Erythroblast (primary cell): ENCODE measurements around the gene RPL10.

Experiments
- DNase-seq, 2 experiments: peaks; one replicate each; lab custom pipeline; 2025; lab: John Stamatoyannopoulos, UW
- GATA1 ChIP-seq: IDR thresholded peaks from 2 replicates; pipeline ENCODE4 v1.6.1; 2011; ENCODE audit warnings: low read depth, mild to moderate bottlenecking, control low read depth, low read length, moderate library complexity
- POLR2A ChIP-seq: IDR thresholded peaks from 2 replicates; pipeline ENCODE4 v1.6.1; 2011; ENCODE audit warnings: mild to moderate bottlenecking, low read length

The RPL10 gene

GRCh38 chrX:154397888-154398667, at the start of gene RPL10:
Gene RPL10 (plus strand): TSS chrX:154398377. CDS start chrX:154398520, 143 bp downstream.
- TF ChIP-seq POLR2A = peak; percentile 100
- TF ChIP-seq GATA1 = no peak
- DNase-seq = peak; percentile 96 to 97

GRCh38 chrX:154348646-154349358, 49.4 kb upstream of the RPL10 start:
- DNase-seq = no peak
- no peak for TF ChIP-seq GATA1
- TF ChIP-seq POLR2A = no peak

GRCh38 chrX:154349359-154349935, 48.7 kb upstream of the RPL10 start:
- no peak for TF ChIP-seq GATA1
- no peak for TF ChIP-seq POLR2A

GRCh38 chrX:154349979-154350378, 48.2 kb upstream of the RPL10 start:
- DNase-seq = no peak

More at GRCh38 chrX:154349359-154349935, 48.7 kb upstream of the RPL10 start:
- no peak for DNase-seq

GRCh38 chrX:154350429-154351182, 47.6 kb upstream of the RPL10 start:
- DNase-seq = no peak
- TF ChIP-seq GATA1 = no peak
- no peak for TF ChIP-seq POLR2A

More at GRCh38 chrX:154349979-154350378, 48.2 kb upstream of the RPL10 start:
- TF ChIP-seq GATA1 (no peak), POLR2A (no peak)

- no peak for TF ChIP-seq POLR2A
- no peak for TF ChIP-seq GATA1
- DNase-seq = no peak
These were observed 46.8 kb upstream of the RPL10 start for GRCh38 chrX:154351183-154352011.

GRCh38 chrX:154352012-154352401, 46.2 kb upstream of the RPL10 start:
- DNase-seq = no peak
- no peak for TF ChIP-seq GATA1
- TF ChIP-seq POLR2A = no peak

- DNase-seq = no peak
- TF ChIP-seq POLR2A (no peak), GATA1 (no peak)
These were observed 45.7 kb upstream of the RPL10 start for GRCh38 chrX:154352466-154352865.

GRCh38 chrX:154353172-154353843, 44.9 kb upstream of the RPL10 start:
- no peak for DNase-seq
- TF ChIP-seq POLR2A = no peak

- DNase-seq = no peak
- no peak for TF ChIP-seq POLR2A
- TF ChIP-seq GATA1 = no peak
These were observed 44.2 kb upstream of the RPL10 start for GRCh38 chrX:154354013-154354412.

GRCh38 chrX:154354516-154354915, 43.7 kb upstream of the RPL10 start:
- DNase-seq = no peak
- no peak for TF ChIP-seq GATA1
- TF ChIP-seq POLR2A = no peak

- TF ChIP-seq POLR2A = no peak
- no peak for TF ChIP-seq GATA1
- no peak for DNase-seq
These were observed 42.9 kb upstream of the RPL10 start for GRCh38 chrX:154355094-154355775.
